H1 (cell line): ENCODE data around the gene RAB3D. TPM values are rescaled to one million over a fixed set of nuclear protein-coding genes. Genes with fewer than 3 reads are reported as not detected.

Source experiments
- CTCF ChIA-PET: fragments of 300-600 bp; sonication (Branson Sonifier 250); formaldehyde crosslinking; loops from one replicate; lab custom pipeline; 2021; ENCODE audit not compliant: partially characterized antibody; lab: Charles Lee
- POLR2A ChIA-PET: fragments of 300-600 bp; sonication (Branson Sonifier 250); formaldehyde crosslinking; loops from one replicate; lab custom pipeline; 2021; ENCODE audit warnings: inconsistent platforms; ENCODE audit not compliant: partially characterized antibody; lab: Charles Lee
- DNase-seq, 2 experiments: peaks; one replicate each; pipeline versions ENCODE4 v3.0.0 to v3.0.0-alpha.2; 2010 to 2022; ENCODE audit warnings: low spot score in 2 of 2, low read depth in 1 of 2, mixed read lengths in 1 of 2
- FAIRE-seq: peaks from 2 replicates; lab custom pipeline; 2011; peaks lifted over from hg19 to GRCh38; lab: Jason Lieb, UNC
- H2AFZ ChIP-seq: 2 replicates; pipeline ENCODE4 v1.8.1; 2012; ENCODE audit warnings: low read length, inconsistent platforms
- H2AK5ac ChIP-seq: 2 replicates; pipeline ENCODE4 v1.6.1; 2013; ENCODE audit warnings: low read depth, low read length
- H2BK120ac ChIP-seq: replicated peaks from 2 replicates; pipeline ENCODE3; 2013; ENCODE audit warnings: low read depth, low read length, inconsistent platforms
- H2BK12ac ChIP-seq: 2 replicates; pipeline ENCODE4 v1.6.1; 2013; ENCODE audit warnings: low read depth, low read length
- H2BK15ac ChIP-seq: 2 replicates; pipeline ENCODE4 v1.6.1; 2013; ENCODE audit warnings: low read length
- H2BK20ac ChIP-seq: 2 replicates; pipeline ENCODE4 v1.6.1; 2013; ENCODE audit warnings: low read length
- H2BK5ac ChIP-seq: 2 replicates; pipeline ENCODE4 v1.6.1; 2013; ENCODE audit warnings: low read depth, low read length
- H3K14ac ChIP-seq: 2 replicates; pipeline ENCODE4 v1.6.1; 2013; ENCODE audit warnings: inconsistent platforms; ENCODE audit not compliant: insufficient read length
- H3K18ac ChIP-seq: 2 replicates; pipeline ENCODE4 v1.6.1; 2013; ENCODE audit warnings: low read length; ENCODE audit errors: extremely low read depth
- H3K23ac ChIP-seq: 2 replicates; pipeline ENCODE4 v1.6.1; 2013; ENCODE audit warnings: inconsistent platforms; ENCODE audit not compliant: insufficient read length
- H3K23me2 ChIP-seq: 2 replicates; pipeline ENCODE4 v1.6.1; 2013; ENCODE audit warnings: low read depth, low read length
- H3K27ac ChIP-seq: 2 replicates; pipeline ENCODE4 v1.6.1; 2011; ENCODE audit warnings: low read depth, low read length, inconsistent platforms
- H3K27me3 ChIP-seq, 4 experiments: replicated peaks in 1 of 4; 1 replicate in 1 of 4; 2 replicates in 3 of 4; pipeline versions ENCODE4 v1.6.1 to v1.8.1; 2011 to 2013; ENCODE audit warnings: low read length in 3 of 4, mild to moderate bottlenecking in 3 of 4, inconsistent platforms in 2 of 4, mixed read lengths in 2 of 4, moderate library complexity in 1 of 4; ENCODE audit not compliant: control insufficient read depth in 3 of 4, insufficient read depth in 3 of 4; ENCODE audit errors: extremely low read depth in 1 of 4
- H3K36me3 ChIP-seq, 4 experiments: 2 replicates each; pipeline versions ENCODE4 v1.6.1 to v1.8.1; 2011 to 2013; ENCODE audit warnings: mild to moderate bottlenecking in 4 of 4, low read length in 3 of 4, moderate library complexity in 2 of 4, control low read depth in 1 of 4, inconsistent platforms in 1 of 4; ENCODE audit not compliant: insufficient read depth in 4 of 4, control insufficient read depth in 2 of 4
- H3K4ac ChIP-seq: replicated peaks from 2 replicates; pipeline ENCODE3; 2013; ENCODE audit warnings: low read length, low read depth, mixed read lengths, inconsistent platforms; ENCODE audit not compliant: insufficient read length
- H3K4me1 ChIP-seq, 4 experiments: replicated peaks in 1 of 4; 1 replicate in 1 of 4; 2 replicates in 3 of 4; pipeline versions ENCODE4 v1.6.1 to v1.8.1; 2011 to 2013; ENCODE audit warnings: low read length in 3 of 4, inconsistent platforms in 2 of 4, mixed read lengths in 1 of 4; ENCODE audit not compliant: insufficient read depth in 4 of 4, control insufficient read depth in 3 of 4
- H3K4me2 ChIP-seq, 2 experiments: 2 replicates each; pipeline versions ENCODE4 v1.6.1 to v1.8.1; 2011 to 2013; ENCODE audit warnings: low read depth in 2 of 2, low read length in 2 of 2, control low read depth in 1 of 2, inconsistent platforms in 1 of 2, mild to moderate bottlenecking in 1 of 2; ENCODE audit not compliant: insufficient read depth in 1 of 2
- H3K4me3 ChIP-seq, 4 experiments: fragments of 200-600, 300-600 bp in 1 of 4; sonication (generic), shearing (Covaris generic), sonication (Bioruptor Twin) in 1 of 4; 2 replicates each; pipeline versions ENCODE4 v1.5.1 to v1.8.1; 2011 to 2016; ENCODE audit warnings: low read length in 4 of 4, low read depth in 3 of 4, control low read depth in 2 of 4, inconsistent platforms in 2 of 4, mild to moderate bottlenecking in 2 of 4, mixed read lengths in 1 of 4, moderate library complexity in 1 of 4; ENCODE audit not compliant: insufficient read depth in 2 of 4; ENCODE audit errors: extremely low read depth in 1 of 4
- H3K56ac ChIP-seq: replicated peaks from 2 replicates; pipeline ENCODE3; 2013; ENCODE audit warnings: low read depth, mild to moderate bottlenecking, mixed read lengths, low read length, inconsistent platforms; ENCODE audit not compliant: insufficient read length
- H3K79me1 ChIP-seq: 2 replicates; pipeline ENCODE4 v1.6.1; 2013; ENCODE audit warnings: low read depth, low read length, control low read depth
- H3K79me2 ChIP-seq, 2 experiments: 2 replicates each; pipeline versions ENCODE4 v1.6.1 to v1.8.1; 2012 to 2013; ENCODE audit warnings: low read length in 2 of 2, mild to moderate bottlenecking in 2 of 2, inconsistent platforms in 1 of 2; ENCODE audit not compliant: insufficient read depth in 2 of 2, control insufficient read depth in 1 of 2
- H3K9ac ChIP-seq, 4 experiments: replicated peaks in 1 of 4; 1 replicate in 1 of 4; 2 replicates in 3 of 4; pipeline versions ENCODE4 v1.6.1 to v1.8.1; 2011 to 2013; ENCODE audit warnings: low read depth in 3 of 4, low read length in 3 of 4, control low read depth in 2 of 4, mild to moderate bottlenecking in 2 of 4, moderate library complexity in 2 of 4, inconsistent platforms in 1 of 4; ENCODE audit errors: extremely low read depth in 1 of 4
- H3K9me3 ChIP-seq, 2 experiments: 2 replicates each; pipeline versions ENCODE4 v1.6.1 to v1.8.1; 2012 to 2013; ENCODE audit warnings: mild to moderate bottlenecking in 2 of 2, moderate library complexity in 2 of 2, control low read depth in 1 of 2, inconsistent platforms in 1 of 2, low read depth in 1 of 2, low read length in 1 of 2, mixed read lengths in 1 of 2; ENCODE audit not compliant: insufficient read depth in 2 of 2
- H4K20me1 ChIP-seq, 2 experiments: replicated peaks in 1 of 2; 2 replicates each; pipeline versions ENCODE3 to v1.8.1; 2011 to 2013; ENCODE audit warnings: inconsistent platforms in 2 of 2, low read length in 2 of 2, mild to moderate bottlenecking in 1 of 2; ENCODE audit not compliant: insufficient read depth in 2 of 2, control insufficient read depth in 1 of 2
- H4K5ac ChIP-seq: 2 replicates; pipeline ENCODE4 v1.6.1; 2013; ENCODE audit warnings: low read length, low read depth, mixed read lengths, inconsistent platforms; ENCODE audit not compliant: insufficient read length
- H4K8ac ChIP-seq: 2 replicates; pipeline ENCODE4 v1.8.0; 2013; ENCODE audit warnings: mild to moderate bottlenecking, moderate library complexity, low read length, inconsistent platforms; ENCODE audit not compliant: insufficient read depth; ENCODE audit errors: extremely low read depth
- H4K91ac ChIP-seq: replicated peaks from 2 replicates; pipeline ENCODE3; 2013; ENCODE audit warnings: low read length, mixed read lengths, inconsistent platforms; ENCODE audit not compliant: insufficient read length
- BACH1 ChIP-seq: IDR thresholded peaks from 2 replicates; pipeline ENCODE4 v1.6.1; 2012; ENCODE audit warnings: low read length, improper control_type of control experiment
- CREB1 ChIP-seq: IDR thresholded peaks from 2 replicates; pipeline ENCODE4 v1.6.1; 2012; ENCODE audit warnings: inconsistent platforms
- HDAC2 ChIP-seq, 2 experiments: fragments of 300-600 bp in 1 of 2; sonication (generic) in 1 of 2; IDR thresholded peaks; 2 replicates each; pipeline ENCODE4 v1.6.1; 2011 to 2012; ENCODE audit warnings: low read depth in 2 of 2, low read length in 2 of 2, mild to moderate bottlenecking in 2 of 2, moderate library complexity in 2 of 2, borderline replicate concordance in 1 of 2, inconsistent platforms in 1 of 2
- JUND ChIP-seq: IDR thresholded peaks from 2 replicates; pipeline ENCODE4 v1.6.1; 2011; ENCODE audit warnings: mild to moderate bottlenecking, improper control_type of control experiment, low read length
- POLR2A ChIP-seq, 2 experiments: IDR thresholded peaks; 1 replicate in 1 of 2; 2 replicates in 1 of 2; pipeline ENCODE4 v1.6.1; 2011; ENCODE audit warnings: low read depth in 2 of 2, low read length in 2 of 2, mild to moderate bottlenecking in 2 of 2; ENCODE audit errors: control extremely low read depth in 1 of 2
- POU5F1 ChIP-seq: IDR thresholded peaks from 2 replicates; pipeline ENCODE4 v1.6.1; 2011; ENCODE audit warnings: low read depth, mild to moderate bottlenecking, low read length, moderate library complexity
- SAP30 ChIP-seq: fragments of 300-600 bp; sonication (generic); IDR thresholded peaks from 2 replicates; pipeline ENCODE4 v1.7.1; 2012; ENCODE audit warnings: low read length, moderate library complexity, mild to moderate bottlenecking, inconsistent platforms; ENCODE audit not compliant: insufficient read depth, insufficient replicate concordance
- SIRT6 ChIP-seq: IDR thresholded peaks from one replicate; pipeline ENCODE4 v1.7.1; 2012; ENCODE audit warnings: low read length, inconsistent platforms
- SP4 ChIP-seq: IDR thresholded peaks from 2 replicates; pipeline ENCODE4 v1.6.1; 2012; ENCODE audit warnings: low read length, inconsistent platforms
- YY1 ChIP-seq: IDR thresholded peaks from 2 replicates; pipeline ENCODE4 v1.6.1; 2011; ENCODE audit warnings: low read depth, mild to moderate bottlenecking, low read length
- WGBS, 2 experiments: shearing (Covaris generic) in 1 of 2; methylation state at CpG; one replicate each; pipeline versions ENCODE4 v1.1.6 to v1.1.7; 2013 to 2015; ENCODE audit warnings: low lambda C conversion rate in 2 of 2, mixed read lengths in 2 of 2, inconsistent platforms in 1 of 2, low coverage in 1 of 2, missing lambda C conversion rate in 1 of 2; ENCODE audit not compliant: insufficient replicate concordance in 2 of 2, insufficient coverage in 1 of 2, insufficient read length in 1 of 2; ENCODE audit errors: extremely low coverage in 1 of 2, missing lambda C conversion rate in 1 of 2; 5-methylcytosine and 5-hydroxymethylcytosine counted together
- polyA plus RNA-seq, 7 experiments: library from polyadenylated mRNA; depleted of rRNA in 3 of 7; stranded (reverse) in 5 of 7; unstranded in 2 of 7; fragments of >200 nt in 5 of 7; fragments of 200-250 nt in 2 of 7; gene quantifications; 1 replicate in 5 of 7; 2 replicates in 1 of 7; 4 replicates in 1 of 7; pipeline versions ENCODE4 v1.2.1 to v1.2.3, GENCODE V29; 2011 to 2013; ENCODE audit warnings: missing spikeins in 2 of 7, mixed read lengths in 2 of 7
- total RNA-seq: library from RNA; stranded (reverse); fragmentation: NEBNext Ultra II Directional; extraction: Animal tissue kit (Norgen Biotek cat#: 25700); gene quantifications from 2 replicates; pipeline ENCODE4 v1.2.1, GENCODE V29; 2021
- TF ChIP-seq, protein P1 (sequence below): IDR thresholded peaks from 2 replicates; pipeline ENCODE4 v1.6.1; 2012; ENCODE audit warnings: inconsistent platforms
- TF ChIP-seq, protein P2 (sequence below): IDR thresholded peaks from 2 replicates; pipeline ENCODE4 v1.6.1; 2011; ENCODE audit warnings: low read depth, mild to moderate bottlenecking, low read length; ENCODE audit not compliant: insufficient read depth

RAB3D gene
- total and polyA plus RNA-seq, 2 of the 8 experiments (the other 6 are each of a cell fraction or from before 2014, with no cell fraction given) = 17.8 to 23.8 TPM

DNA sequence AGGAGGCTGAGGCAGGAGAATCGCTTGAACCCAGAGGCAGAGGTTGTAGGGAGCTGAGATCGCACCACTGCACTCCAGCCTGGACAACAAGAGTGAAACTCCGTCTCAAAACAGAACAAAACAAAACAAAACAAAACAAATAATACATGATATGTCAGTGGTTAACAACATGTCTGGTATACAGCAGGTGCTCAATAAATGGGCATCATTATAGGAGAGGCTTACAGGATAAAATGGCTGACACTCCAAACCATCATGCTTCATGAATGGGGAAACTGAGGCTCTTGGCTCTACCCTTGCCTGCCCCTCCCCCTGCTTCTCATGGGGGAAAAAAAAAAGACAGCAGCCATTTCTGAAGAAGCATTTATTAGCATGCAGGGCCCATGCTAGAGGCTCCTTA is 3.0 kb upstream of the RAB3D start:
- H3K9ac ChIP-seq = no peak overlapping the region
- H3K4me2 ChIP-seq = no peak overlapping the region
- no peak overlapping the region for H3K56ac ChIP-seq
- DNase-seq = no peak
- peaks cover 23% of the 10 kb centered on the region for H3K23me2 ChIP-seq
- H3K23ac ChIP-seq = no peak overlapping the region
- no peak overlapping the region for H3K18ac ChIP-seq
- no peak for FAIRE-seq
- no peaks in the 10 kb centered on the region for H3K9me3 ChIP-seq
- H2BK5ac ChIP-seq = no peak overlapping the region
- no peak overlapping the region for H4K8ac ChIP-seq
- H3K27me3 ChIP-seq = no peaks in the 10 kb centered on the region; a peak in 2 of 7 replicates
- CTCF ChIA-PET = interaction anchor here (0.8 to 1.2 kb wide), 2 partner anchors 39 to 49 kb away, joined by 3 to 4 read pairs; no protein-coding TSS in a partner anchor
- no peak overlapping the region for H2BK20ac ChIP-seq
- no peak overlapping the region for H3K14ac ChIP-seq
- H4K20me1 ChIP-seq = peaks cover 0 to 5% of the 10 kb centered on the region in 2 experiments
- no peak overlapping the region for H4K5ac ChIP-seq
- TF ChIP-seq SP4 = no peak
- TF ChIP-seq JUND = no peak
- TF ChIP-seq SIRT6 = no peak
- TF ChIP-seq BACH1 = no peak
- TF ChIP-seq SAP30 = no peak
- TF ChIP-seq, protein P1, sequence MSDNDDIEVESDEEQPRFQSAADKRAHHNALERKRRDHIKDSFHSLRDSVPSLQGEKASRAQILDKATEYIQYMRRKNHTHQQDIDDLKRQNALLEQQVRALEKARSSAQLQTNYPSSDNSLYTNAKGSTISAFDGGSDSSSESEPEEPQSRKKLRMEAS = no peak
- TF ChIP-seq YY1 = no peak
- TF ChIP-seq, protein P2, sequence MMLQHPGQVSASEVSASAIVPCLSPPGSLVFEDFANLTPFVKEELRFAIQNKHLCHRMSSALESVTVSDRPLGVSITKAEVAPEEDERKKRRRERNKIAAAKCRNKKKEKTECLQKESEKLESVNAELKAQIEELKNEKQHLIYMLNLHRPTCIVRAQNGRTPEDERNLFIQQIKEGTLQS = no peak
- TF ChIP-seq HDAC2 (IDR thresholded peaks at IDR 0.05; ENCODE audit: borderline replicate concordance in 1 of 2, low read depth in 2 of 2, low read length in 2 of 2) = no peak
- no peak for TF ChIP-seq POLR2A (IDR thresholded peaks at IDR 0.05; ENCODE audit: control extremely low read depth in 1 of 2, low read depth in 2 of 2, low read length in 2 of 2)
- no peak for TF ChIP-seq POU5F1
- no peak for TF ChIP-seq CREB1
- TF ChIP-seq, all 59 proteins: peak for 0
- H2AFZ ChIP-seq = no peak overlapping the region
- no peak overlapping the region for H3K27ac ChIP-seq
- no peak overlapping the region for H3K4ac ChIP-seq
- H3K36me3 ChIP-seq = no peaks in the 10 kb centered on the region
- no peak overlapping the region for H2BK120ac ChIP-seq
- no peak overlapping the region for H2AK5ac ChIP-seq
- peaks cover 0 to 14% (median 7%) of the 10 kb centered on the region in 4 experiments; a peak in 6 of 7 replicates for H3K4me1 ChIP-seq
- no peak overlapping the region for H2BK12ac ChIP-seq
- 86% methylated on average over 3 of the region's 3 CpGs; no CpG with 5 or more reads in 1 of the 2 experiments for WGBS, 2 experiments
- H3K4me3 ChIP-seq = no peak overlapping the region
- H3K79me1 ChIP-seq = peaks cover 2% of the 10 kb centered on the region; the same call in 1 of the 2 replicates
- H2BK15ac ChIP-seq = no peak overlapping the region
- H4K91ac ChIP-seq = no peak overlapping the region
- H3K79me2 ChIP-seq = peaks cover 0 to 3% of the 10 kb centered on the region in 2 experiments; a peak in 1 of 4 replicates
- POLR2A ChIA-PET = interaction anchor here (1.5 kb wide), 1 partner anchor 13 kb away, joined by 6 read pairs; the partner anchor contains the start of gene PLPPR2
